GM18498 (cell line): ENCODE measurements around the gene HNRNPLL.
"Not testable (repeated sequence)": the region's sequence is repeated elsewhere in the genome, so short reads cannot be mapped to it uniquely, and the experiment has no call there.

Experiments
- ATAC-seq: cut with Tn5 transposase; IDR thresholded peaks from one replicate; pipeline ENCODE4 v1.9.1; 2021; ENCODE audit warnings: mild to moderate bottlenecking, moderate library complexity; ENCODE audit not compliant: unreplicated experiment

HNRNPLL gene

GRCh38 chr2:38602732-38603401 lies at the start of gene HNRNPLL:
Gene HNRNPLL (minus strand): TSS chr2:38602928. CDS start chr2:38602626, 302 bp downstream.
- ATAC-seq, result peak; percentile 73

GRCh38 chr2:38650717-38651116 lies 48.0 kb upstream of the HNRNPLL start:
- ATAC-seq, result no peak

- no peak for ATAC-seq
Measured at GRCh38 chr2:38650012-38650411, 47.3 kb upstream of the HNRNPLL start.

DNA sequence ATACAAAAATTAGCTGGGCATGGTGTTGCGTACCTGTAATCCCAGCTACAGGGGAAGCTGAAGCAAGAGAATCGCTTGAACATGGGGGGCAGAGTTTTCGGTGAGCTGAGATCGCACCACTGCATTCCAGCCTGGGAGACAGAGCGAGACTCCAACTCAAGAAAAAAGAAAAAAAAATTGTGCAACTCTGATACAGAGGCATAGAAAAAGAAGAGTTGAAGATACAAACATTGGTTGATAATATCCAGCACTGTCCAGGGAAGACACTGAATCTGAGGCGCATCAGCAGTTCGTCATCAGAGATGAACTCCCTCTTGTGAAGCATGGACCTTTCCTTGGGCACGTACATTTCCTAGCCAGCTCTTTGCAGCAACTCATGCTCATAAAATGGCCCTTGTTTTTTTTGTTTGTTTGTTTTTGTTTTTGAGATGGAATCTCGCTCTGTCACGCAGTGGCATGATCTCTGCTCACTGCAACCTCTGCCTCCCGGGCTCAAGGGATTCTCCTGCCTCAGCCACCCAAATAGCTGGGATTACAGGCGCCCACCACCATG lies 46.5 kb upstream of the HNRNPLL start:
- no peak for ATAC-seq

GRCh38 chr2:38648107-38648761 lies 45.5 kb upstream of the HNRNPLL start:
- no peak for ATAC-seq

DNA sequence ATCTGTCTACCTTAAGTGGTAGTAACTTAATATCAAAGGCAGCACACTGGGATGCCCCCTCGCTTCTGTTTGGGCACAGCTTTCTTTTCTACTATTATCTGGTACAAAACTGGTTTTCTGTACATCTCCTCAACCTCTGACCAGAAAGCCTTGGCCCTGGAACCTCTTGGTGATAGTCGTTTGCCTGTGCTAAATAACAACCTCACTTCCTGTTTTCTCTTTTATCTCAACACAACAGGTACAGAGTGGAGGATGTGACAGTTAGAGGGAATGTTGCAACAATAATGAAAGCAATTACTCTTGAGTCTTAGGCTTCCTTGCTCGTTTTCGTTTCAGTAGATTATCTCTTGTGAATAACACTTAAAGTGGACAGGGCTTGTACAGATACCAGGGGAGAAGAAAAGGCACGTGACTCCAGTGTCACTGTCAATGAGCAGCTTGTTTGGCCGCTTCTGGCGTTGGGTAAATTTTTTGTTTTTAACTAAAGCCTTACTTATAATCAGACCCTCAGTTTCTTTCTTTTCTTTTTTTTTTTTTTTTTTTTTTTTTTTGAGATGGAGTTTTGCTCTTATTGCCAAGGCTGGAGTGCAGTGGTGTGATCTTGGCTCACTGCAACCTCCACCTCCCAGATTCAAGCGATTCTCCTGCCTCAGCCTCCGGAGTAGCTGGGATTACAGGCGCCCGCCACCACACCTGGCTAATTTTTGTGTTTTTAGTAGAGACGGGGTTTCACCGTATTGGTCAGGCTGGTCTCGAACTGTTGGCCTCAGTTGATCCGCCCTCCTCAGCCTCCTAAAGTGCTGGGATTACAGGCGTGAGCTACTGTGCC lies 41.2 kb upstream of the HNRNPLL start:
- not testable (repeated sequence) for ATAC-seq

GRCh38 chr2:38643021-38643671 lies 40.4 kb upstream of the HNRNPLL start:
- ATAC-seq, result no peak

DNA sequence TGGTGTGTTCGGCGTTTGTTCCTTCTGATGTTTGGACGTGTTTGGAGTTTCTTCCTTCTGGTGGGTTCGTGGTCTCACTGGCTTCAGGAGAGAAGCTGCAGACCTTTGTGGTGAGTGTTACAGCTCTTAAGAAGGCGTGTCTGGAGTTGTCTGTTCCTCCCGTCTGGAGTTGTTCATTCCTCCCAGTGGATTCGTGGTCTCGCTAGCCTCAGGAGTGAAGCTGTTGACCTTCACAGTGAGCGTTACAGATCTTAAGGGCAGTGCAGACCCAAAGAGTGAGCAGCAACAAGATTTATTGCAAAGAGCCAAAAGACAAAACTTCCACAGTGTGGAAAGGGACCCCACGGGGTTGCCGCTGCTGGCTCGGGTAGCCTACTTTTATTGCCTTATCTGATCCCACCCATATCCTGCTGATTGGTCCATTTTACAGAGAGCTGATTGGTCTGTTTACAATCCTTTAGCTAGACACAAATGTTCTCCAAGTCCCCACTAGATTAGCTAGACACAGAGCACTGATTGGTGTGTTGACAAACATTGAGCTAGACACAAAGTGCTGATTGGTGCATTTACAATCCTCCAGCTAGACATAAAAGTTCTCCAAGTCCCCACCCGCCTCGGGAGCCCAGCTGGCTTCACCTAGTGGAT lies 39.8 kb upstream of the HNRNPLL start:
- ATAC-seq, result not testable (repeated sequence)

- no peak for ATAC-seq
Measured at GRCh38 chr2:38636069-38636468, 33.3 kb upstream of the HNRNPLL start.

GRCh38 chr2:38635139-38635538 lies 32.4 kb upstream of the HNRNPLL start:
- no peak for ATAC-seq

DNA sequence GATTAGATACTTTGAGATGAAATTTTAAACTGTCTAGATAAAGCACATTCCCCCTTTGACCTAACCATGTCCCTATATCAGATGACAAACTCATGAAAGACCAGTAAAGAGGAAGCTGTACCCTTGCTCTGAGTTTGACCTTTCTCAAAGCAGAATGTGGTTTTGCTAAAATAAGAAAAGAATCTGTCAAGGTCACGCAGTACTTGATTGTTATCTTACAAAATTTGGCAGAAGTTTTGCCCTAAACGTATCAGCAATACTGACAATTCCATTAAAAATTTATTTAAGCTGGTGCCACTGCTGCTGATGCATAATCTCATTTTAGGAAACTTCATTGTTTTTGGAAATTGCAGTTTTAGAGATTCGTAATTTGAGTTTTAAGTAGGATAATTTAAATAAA lies 32.0 kb upstream of the HNRNPLL start:
- ATAC-seq, result peak; percentile 94

GRCh38 chr2:38633895-38634294 lies 31.2 kb upstream of the HNRNPLL start:
- no peak for ATAC-seq

GRCh38 chr2:38632980-38633379 lies 30.3 kb upstream of the HNRNPLL start:
- no peak for ATAC-seq

DNA sequence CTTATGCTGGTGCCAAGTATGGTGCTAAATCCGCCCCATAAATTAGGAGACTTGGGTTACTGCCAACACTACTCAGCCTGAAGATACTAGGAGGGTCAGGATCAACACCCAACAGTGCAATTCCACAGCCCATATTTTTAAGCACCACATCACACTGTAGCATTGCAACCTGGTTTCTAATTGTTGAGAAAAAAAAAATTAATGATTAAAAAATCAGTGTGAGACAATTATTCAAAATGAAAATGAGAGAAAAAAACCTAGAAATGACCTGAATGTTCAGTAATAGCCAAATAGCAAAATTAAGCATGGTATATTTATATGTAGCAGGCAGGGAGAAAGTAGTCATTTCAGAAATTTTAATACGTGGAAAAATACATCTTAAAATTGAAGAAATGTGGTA lies 29.2 kb upstream of the HNRNPLL start:
- ATAC-seq, result no peak

DNA sequence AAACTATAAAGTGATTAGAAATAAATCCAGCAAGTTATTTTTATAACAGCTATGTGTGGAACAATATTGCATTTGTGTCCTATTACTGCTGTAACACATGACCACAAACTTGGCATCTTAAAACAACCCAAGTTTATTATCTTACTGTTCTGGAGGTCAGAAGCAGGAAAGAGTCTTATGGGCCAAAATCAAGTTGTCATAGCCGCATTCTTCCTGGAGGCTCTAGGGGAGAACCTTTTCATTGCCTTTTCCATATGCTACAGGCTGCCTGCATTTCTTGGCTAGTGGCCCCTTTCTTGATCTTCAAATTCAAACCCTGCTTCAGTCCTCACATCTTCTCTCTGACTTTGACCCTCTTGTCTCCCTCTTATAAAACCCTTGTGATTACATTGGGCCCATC lies 27.0 kb upstream of the HNRNPLL start:
- ATAC-seq, result no peak

DNA sequence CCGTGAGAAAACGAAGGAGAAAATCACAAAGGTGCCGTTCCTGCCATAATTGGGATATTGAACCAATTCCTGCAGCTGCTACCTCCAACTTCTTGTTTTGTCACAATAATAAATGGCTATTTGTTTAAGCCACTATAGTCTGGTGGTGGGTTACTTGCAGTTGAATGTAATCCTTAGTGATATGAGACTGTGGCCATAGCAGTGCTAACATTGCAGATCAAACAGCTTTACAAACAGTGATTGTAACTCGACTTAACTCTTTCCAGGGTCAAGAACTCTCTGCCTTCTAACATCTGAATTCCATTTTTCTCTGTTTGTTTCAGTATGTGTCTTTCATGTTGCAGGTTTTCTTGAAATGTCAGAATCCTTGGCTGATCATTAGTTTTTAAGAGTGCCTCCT lies 24.7 kb upstream of the HNRNPLL start:
- no peak for ATAC-seq

DNA sequence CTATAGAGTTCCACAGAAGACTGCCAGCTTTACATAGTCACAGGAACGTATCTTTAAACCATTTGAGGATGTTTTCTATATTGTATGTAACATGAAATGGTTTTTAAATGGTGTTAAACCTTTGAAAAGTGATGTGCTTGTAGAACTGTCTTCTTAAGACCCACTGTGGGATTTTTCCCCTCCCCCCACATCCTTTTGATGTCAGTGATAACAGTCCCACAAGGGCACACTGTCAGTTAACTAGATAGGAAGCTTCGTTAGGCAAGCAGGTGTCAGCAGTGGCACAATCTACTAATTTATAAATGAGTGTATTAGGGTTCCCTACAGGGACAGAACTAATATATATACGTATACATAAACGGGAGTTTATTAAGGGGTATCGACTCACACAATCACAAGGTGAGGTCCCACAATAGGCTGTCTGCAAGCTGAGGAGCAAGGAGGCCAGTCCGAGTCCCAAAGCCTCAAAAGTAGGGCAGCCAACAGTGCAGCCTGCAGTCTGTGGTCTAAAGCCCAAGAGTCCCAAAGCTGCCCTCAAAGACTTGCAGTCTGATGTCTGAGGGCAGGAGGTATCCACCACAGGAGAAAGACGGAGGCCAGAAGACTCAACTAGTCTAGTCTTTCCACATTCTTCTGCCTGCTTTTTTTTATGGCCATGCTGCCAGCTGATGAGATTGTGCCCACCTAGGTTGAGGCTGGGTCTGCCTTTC lies 23.8 kb upstream of the HNRNPLL start:
- ATAC-seq, result no peak

DNA sequence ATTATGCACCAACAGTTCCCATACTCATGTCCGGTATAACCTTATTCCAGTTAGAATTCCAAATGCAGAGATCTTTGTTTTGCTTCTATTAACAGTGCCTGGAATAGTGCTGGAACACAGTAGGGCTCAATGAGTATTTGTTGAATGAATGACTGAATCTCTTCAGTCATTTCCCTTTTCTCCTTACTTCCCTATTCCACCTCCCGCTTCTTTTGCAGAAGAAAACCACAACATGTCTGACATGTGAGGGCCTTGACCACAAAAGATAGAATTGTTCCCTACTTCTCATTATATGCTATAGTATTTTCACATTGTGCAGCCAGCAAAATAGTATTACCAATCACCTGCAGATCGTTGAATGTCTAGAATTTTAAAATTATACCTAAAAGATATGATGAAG lies 19.5 kb upstream of the HNRNPLL start:
- no peak for ATAC-seq

DNA sequence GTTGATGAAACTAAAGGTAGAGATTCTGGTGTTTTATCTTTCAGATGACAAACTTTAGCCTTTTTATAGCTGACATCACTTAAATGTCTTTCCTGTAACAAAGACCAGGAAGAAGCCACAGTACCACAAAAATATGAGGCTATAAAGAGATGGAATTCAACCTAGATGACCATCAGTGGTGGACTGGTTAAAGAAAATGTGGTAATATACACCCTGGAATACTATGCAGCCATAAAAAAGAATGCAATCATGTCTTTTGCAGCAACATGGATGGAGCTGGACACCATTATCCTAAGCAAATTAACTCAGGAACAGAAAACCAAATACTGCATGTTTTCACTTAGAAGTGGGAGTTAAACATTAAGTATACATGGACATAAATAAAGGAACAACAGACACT lies 18.3 kb upstream of the HNRNPLL start:
- ATAC-seq, result no peak
